ENCODE measurements around the gene ADI1.

Gene ADI1

DNA sequence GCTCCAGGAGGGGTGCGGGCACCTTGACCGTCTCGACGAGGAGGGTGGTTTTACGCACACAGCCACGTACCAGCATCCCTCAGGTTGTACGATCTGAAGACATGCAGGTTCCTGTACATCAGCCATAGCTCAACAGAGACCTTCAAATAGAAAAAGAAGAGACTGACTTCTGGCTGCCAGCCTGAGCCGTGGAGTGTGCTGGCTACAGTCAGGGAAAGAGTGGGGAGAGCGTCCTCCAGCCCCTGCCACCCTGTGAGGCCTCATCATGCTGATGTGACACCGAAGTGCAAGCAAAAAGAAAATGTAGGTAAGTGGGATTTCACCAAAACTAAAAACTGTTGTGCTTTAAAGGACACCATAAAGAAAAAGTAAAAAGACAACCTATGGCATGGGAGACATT is 47.0 kb downstream of the ADI1 start:
- H3K4me3 ChIP-seq (replicated peaks; ENCODE audit: low read depth, low read length) = no peak overlapping the region
- no peak for TF ChIP-seq CTCF (IDR thresholded peaks at IDR 0.05; ENCODE audit: low read depth, low read length, missing control alignments)
- DNase-seq (ENCODE audit: extremely low read depth, low read depth) = no peak

DNA sequence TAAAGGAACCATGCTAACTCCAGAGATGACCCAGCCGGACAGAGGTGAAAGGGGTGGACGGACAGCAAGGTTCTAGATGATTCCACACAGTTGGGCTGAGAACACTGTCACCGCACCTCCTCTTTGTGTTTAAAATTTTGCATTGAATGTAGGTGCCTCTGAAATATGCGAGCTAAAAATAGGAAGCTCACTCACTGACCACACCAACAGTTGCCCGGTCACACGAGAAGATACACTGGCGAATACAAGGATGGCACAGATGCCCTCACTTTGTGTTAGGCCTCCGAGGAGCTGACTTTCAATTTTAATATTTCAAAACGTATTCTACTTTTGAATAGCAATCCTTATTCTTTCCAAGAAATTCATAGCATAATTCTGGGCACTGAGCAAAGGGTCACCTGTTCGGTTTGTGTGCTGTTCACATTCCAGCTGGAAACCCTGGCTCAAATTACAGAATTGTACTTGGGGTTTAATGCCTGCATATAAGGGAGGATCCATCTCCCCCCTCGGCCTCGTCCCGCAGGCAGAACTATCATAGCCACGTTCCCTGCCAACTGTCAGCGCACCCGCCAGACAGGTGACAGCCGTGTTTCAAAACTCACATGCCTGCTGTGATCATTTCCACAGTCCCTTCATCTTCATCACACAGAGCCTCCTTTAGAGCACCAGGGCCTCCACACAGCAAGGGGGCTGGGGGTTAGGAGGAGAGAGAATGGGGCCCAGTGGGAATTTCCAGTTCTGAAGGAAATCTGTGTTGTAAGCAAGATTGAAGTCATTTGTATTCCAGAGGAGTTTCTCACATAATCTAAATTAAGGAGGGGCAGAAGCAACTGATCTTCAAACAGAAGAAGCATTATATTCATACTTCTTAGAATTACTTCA is 48.2 kb downstream of the ADI1 start:
- H3K4me3 ChIP-seq (replicated peaks; ENCODE audit: low read depth, low read length) = no peak overlapping the region
- no peak for TF ChIP-seq CTCF (IDR thresholded peaks at IDR 0.05; ENCODE audit: low read depth, low read length, missing control alignments)
- DNase-seq (ENCODE audit: extremely low read depth, low read depth) = no peak

DNA sequence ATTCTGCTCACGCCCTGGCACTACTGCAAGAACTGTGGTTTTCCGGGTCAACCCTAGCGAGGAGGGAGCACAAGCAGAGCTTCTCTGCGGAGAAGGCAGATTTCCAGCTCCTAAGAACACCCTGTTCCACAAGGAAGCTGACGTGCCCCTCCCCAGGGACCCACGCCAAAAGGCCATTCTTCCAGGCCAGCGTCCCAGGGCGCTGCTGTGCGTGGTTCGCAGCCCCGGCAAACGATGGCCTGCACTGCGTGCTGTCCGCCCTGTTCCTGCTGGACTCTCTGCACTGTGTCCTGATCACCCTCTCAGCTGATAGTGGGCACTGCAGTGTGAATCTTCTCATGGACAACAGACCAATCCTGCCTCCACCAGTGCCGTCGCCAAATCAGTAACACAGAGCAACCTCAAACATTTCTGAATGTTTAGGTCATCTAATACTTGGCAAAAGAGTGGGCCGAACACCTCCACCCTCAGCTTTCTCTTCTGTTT is 49.1 kb downstream of the ADI1 start:
- DNase-seq (ENCODE audit: extremely low read depth, low read depth) = no peak
- no peak overlapping the region for H3K4me3 ChIP-seq (replicated peaks; ENCODE audit: low read depth, low read length)

GRCh38 chr2:3469486-3469885 is 49.8 kb downstream of the ADI1 start:
- H3K4me3 ChIP-seq (replicated peaks; ENCODE audit: low read depth, low read length) = no peak overlapping the region
- DNase-seq (ENCODE audit: extremely low read depth, low read depth) = no peak
- no peak for TF ChIP-seq CTCF (IDR thresholded peaks at IDR 0.05; ENCODE audit: low read depth, low read length, missing control alignments)

More for the DNA sequence above, 49.1 kb downstream of the ADI1 start:
- no peak for TF ChIP-seq CTCF (IDR thresholded peaks at IDR 0.05; ENCODE audit: low read depth, low read length, missing control alignments)

GRCh38 chr2:3468296-3468988 is 50.9 kb downstream of the ADI1 start:
- no peak for DNase-seq (ENCODE audit: extremely low read depth, low read depth)
- H3K4me3 ChIP-seq (replicated peaks; ENCODE audit: low read depth, low read length) = no peak overlapping the region
- TF ChIP-seq CTCF (IDR thresholded peaks at IDR 0.05; ENCODE audit: low read depth, low read length, missing control alignments) = no peak

GRCh38 chr2:3467654-3468053 is 51.7 kb downstream of the ADI1 start:
- DNase-seq (ENCODE audit: extremely low read depth, low read depth) = no peak
- no peak for TF ChIP-seq CTCF (IDR thresholded peaks at IDR 0.05; ENCODE audit: low read depth, low read length, missing control alignments)
- H3K4me3 ChIP-seq (replicated peaks; ENCODE audit: low read depth, low read length) = no peak overlapping the region

Measured in HFF-Myc (cell line).